GM18519 (cell line): Measurements from ENCODE around the gene MLF2.
A peak's percentile ranks its signal among the peaks of the same experiment; 100 is the strongest.
"Not testable (repeated sequence)": the region's sequence is repeated elsewhere in the genome, so short reads cannot be mapped to it uniquely, and the experiment has no call there.

Experiments
- ATAC-seq: cut with Tn5 transposase; IDR thresholded peaks from one replicate; pipeline ENCODE4 v1.9.1; 2021; ENCODE audit warnings: mild to moderate bottlenecking, moderate library complexity; ENCODE audit not compliant: unreplicated experiment, low FRiP score

The MLF2 gene

GRCh38 chr12:6766651-6767349 is 13.9 kb upstream of the MLF2 start:
- ATAC-seq = no peak

DNA sequence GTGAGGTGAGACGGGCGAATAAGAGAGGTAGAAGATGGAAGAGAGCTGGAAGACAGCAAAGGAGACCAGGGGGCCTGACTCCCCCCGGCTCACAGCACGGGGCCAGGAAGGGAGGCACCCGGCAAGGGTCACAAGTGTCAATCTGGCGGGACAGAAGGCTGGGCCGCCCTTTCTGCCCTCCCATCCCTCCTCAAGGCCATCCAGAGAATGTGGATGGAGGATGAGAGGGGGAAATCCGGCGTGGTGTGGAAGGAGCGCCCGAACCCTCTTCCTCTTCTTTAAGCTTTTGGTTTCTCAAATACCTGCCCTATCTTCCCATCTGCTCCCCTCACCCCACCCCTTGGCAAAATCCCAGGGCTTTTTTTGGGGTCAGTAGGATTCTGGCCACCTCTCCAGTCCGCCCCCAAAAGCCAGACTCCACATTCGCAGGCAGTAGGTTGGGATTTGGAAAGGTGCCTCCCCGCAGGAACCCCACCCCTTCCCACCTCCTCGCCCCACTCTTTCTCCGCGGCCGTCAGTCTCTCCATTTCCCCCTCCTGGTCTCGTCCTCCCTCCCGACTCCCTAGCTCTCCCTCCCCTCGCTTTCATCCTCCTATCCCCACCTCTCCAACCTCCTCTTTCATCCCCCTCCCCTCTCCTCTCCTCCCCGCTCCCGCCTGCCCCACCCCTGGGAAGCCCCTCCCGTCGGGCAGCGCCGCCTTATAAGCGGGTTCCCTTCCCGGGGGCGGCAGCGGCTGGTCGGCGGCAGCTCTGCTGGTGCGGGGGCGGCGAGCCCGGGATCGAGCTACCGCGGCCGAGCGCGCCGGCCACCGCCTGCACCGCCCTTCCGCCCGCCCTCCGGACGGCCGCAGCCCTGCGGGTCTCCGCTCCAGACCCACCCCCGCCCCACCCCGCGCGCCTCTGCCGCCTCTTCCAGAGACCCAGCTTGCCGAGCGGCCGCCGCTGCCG is 13.0 kb upstream of the MLF2 start, which contains the start of gene PTMS:
PTMS (plus strand) TSS at position 730 of the 948 bp plus-strand sequence. CDS start 343 bp downstream, outside the sequence.
- ATAC-seq = no peak

GRCh38 chr12:6765048-6765633 is 12.2 kb upstream of the MLF2 start:
- ATAC-seq = no peak

DNA sequence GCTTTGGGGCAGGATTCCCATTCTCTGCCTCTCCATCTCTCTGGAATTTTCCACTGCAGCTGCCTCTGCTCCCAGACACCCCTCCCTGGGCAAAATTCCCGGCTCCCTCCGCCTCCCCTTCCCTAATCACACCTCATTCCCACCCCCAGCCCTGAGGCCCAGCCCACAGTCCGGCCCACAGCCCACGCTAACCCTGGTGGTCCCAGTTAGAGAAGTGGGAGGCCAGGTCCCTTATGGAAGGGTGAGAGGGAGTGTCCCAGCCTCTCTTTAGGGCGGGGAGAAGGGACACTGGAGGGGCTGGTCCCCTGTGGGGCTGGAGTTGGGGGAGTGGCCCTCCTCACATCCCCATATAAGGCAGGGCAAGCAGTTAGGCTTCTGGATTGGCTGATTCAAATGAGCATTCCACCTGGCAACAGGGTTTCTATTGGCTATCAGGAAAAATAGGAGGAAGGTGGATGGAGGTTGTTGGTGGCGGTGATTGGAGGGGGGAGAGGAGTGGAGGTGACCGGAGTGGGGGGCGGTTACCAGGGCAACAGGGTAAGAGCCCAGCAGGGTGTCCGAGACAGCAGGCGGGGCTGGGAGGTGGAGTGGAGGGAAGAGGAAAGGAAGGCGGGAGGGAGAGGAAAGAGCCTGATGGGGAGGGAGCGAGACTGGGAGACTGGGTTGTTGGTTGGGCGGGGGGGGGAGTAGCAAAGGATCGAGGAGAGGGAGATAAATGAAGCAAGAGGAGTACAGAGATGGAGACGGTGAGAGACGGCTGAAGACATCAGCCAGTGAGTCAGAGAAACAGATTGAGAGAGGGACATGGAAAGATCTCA is 11.3 kb upstream of the MLF2 start:
- ATAC-seq = peak; percentile 70

- no peak for ATAC-seq
These were observed 10.4 kb upstream of the MLF2 start for GRCh38 chr12:6763380-6763779.

GRCh38 chr12:6759741-6760140 is 6.8 kb upstream of the MLF2 start:
- no peak for ATAC-seq

- no peak for ATAC-seq
These were observed 5.7 kb upstream of the MLF2 start for GRCh38 chr12:6758506-6759095.

DNA sequence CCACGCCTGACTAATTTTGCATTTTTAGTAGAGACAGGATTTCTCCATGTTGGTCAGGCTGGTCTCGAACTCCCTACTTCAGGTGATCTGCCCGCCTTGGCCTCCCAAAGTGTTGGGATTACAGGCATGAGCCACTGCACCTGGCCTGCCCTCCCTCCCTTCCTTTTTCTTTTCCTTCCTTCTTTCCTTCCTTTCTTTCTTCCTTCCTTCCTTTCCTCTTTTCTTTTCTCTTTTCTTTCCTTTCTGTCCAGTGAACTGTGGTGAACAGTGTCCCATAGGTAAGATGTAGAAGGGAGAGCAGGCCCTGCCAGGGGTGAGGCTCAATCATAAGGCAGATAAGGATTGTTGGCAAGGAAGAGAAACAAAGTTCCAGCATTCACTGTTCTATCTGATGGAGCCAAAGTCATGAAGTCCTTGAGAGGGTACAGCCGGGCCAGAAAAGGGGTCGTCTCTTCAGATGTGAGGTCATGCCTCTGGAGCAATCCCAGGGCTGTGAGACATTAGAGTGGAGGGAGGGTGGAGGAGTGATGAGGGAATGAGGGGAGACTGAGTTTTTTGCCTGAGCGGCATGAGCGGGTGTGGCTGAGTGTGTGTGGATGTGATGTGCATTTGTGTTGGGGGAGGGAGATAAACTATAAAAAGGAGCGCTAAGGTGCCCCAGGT is 4.2 kb upstream of the MLF2 start:
- no peak for ATAC-seq

GRCh38 chr12:6754411-6754810 is 1.5 kb upstream of the MLF2 start:
- ATAC-seq = no peak

GRCh38 chr12:6753772-6754356 is 923 bp upstream of the MLF2 start:
- ATAC-seq = no peak

DNA sequence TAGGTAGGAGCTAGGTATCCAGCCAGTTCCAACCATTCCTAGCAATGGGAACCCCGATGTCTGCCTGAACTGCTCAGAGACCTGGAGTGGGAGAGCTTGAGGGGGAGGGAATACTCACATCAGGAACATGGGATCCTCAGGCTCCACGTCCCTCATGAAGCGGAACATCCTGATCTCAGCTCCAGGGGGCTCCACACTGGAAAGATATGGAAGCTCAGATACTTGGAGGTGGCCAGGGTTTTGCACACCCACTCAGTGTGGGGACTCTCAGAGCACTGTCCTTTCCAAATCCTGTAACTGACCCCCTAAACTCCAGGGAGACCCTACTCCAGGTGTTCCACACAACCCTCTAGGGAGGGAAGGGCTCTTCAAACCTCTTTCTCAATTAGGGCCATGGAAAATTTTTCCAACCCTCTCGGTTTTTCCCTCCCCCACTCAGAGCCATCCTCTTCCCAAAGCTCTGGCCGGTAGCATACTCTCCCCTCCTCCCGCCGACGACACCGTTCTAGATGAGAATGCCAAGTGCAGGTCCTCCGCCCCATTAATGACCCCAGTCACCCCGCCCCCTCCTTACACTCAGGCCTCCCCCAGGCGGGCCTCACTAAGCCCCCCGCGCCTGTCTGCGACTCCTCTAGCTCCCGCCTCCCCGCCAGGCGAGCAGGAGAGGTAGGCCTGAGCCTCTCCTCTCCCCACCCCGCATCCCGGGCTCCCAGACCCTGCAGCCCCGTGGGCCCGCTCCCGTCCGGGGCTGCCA is 597 bp downstream of the MLF2 start:
- ATAC-seq = no peak

DNA sequence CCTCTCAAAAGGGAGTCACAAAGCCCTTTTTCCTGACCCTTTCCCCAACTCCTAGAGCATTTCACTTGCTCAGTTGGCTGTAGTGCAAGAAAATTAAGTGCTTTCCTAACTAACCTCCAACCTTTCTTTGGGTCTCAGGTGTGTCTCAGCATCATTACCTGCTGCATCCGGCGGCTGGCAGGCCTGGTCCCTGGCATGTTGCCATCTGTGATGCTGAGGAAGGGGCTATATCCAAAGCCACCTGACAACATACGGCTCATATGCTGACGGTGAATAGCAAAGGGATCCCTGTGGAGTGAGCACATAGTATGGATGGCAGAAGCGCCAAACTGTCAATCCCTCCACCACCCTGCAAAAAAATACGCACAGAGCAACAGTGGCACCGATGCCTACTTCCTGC is 1.2 kb downstream of the MLF2 start:
- no peak for ATAC-seq

DNA sequence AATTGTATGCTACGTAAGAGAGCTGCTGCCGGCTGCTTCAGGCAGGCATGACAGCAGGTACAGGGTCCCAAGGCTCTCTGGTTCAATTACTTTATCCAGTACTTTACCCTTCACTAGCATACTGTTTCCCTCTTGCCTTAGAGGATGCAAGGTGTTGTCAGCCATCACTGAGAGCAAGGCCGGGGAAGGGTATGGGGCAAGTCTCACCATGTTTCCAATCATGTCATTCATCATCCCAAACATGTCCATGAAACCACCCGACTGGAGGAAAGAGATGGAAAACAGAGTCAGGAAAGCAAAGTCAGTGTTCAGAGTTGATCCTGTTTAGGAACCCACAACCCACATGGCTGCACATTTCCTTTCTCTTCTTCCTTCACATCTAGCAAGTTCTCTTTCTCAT is 2.4 kb downstream of the MLF2 start:
- ATAC-seq = no peak

DNA sequence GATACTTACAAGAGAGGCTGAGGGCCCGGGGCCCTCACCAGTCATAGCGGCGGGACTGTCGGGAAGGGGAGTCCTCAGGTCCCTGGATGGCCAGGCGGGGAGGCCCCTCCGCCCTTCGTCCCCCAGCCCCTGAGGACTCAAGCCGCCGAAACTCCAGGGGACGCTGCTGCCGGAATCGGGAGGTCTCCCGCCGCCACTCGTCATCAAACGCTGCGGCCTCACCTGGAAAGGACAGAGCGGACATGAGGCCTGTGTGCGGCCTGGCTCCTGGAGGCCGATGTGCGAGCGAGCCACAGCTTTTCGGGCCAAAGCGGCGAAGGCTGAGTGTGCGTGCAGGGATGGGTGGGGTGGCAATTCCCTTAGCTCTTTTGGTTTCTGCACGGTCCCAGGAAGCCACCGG is 4.2 kb downstream of the MLF2 start:
- ATAC-seq = no peak

DNA sequence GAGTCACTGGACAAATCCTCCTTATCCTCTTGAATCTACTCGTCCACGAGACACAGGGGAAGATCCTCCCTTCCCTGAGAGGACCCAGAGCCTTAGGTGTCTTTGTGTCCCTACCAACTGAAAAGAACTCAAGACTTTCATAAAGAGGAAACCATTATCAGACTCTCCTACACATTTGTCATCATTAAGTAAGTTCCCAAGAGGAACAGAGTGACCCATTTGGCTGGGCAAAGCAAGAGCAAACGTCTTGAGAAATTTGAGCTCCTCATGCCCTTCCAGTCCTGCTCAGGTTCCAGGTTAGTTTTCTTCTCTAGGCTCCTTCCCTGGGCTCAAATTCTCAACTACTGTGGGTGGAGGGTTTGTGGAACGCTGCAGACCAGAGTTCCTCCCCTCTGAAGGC is 5.7 kb downstream of the MLF2 start:
- ATAC-seq = no peak

- no peak for ATAC-seq
These were observed 7.0 kb downstream of the MLF2 start for GRCh38 chr12:6745741-6746525.

DNA sequence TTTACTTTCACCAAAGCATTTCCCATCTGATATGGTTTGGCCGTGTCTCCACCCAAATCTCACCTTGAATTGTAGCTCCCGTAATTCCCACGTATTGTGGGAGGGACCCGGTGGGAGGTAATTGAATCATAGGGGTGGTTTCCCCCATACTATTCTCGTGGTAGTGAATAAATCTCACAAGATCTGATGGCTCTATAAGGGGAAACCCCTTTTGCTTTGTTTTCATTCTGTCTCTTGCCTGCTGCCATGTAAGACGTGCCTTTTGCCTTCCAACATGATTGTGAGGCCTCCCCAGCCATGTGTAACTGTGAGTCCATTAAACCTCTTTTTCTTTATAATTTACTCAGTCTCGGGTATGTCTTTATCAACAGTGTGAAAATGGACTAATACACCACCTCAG is 9.6 kb downstream of the MLF2 start:
- ATAC-seq = not testable (repeated sequence)

DNA sequence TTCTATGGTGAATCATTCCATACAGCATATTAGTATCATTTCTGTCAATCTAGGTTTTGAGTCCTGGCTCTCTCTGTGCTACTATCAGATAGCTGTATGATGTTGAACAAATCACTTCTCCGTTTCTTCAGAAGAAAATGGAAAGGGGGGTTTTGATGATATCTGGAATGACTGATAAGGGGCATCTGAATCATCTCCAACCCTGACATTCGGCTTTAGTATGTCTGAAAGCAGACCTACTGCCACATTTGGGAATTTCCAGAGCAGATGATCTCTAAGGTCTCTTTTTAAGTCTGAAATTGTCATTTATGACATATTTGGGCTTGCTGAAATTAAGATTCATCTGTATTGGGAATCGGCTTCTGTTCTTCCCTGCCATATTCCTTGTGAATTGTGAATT is 10.1 kb downstream of the MLF2 start:
- ATAC-seq = no peak
